BLaER1 treated with 17β-estradiol and CSF1 and Interleukin-3, amounts not matched to agents 10 nM and 100 nM (cell line): ENCODE data around the gene ADO.
"Not testable (repeated sequence)": the region's sequence is repeated elsewhere in the genome, so short reads cannot be mapped to it uniquely, and the experiment has no call there.

ENCODE experiments used
- H3K27ac ChIP-seq, 11 experiments: shearing (Covaris generic); formaldehyde crosslinking; 2 replicates each; pipeline ENCODE4 v1.8.1; 2022
- H3K27me3 ChIP-seq, 11 experiments: shearing (Covaris generic); formaldehyde crosslinking; 2 replicates each; pipeline ENCODE4 v1.8.1; 2022
- H3K36me3 ChIP-seq, 11 experiments: shearing (Covaris generic); formaldehyde crosslinking; 2 replicates each; pipeline ENCODE4 v1.8.1; 2022
- H3K4me1 ChIP-seq, 10 experiments: shearing (Covaris generic); formaldehyde crosslinking; 2 replicates each; pipeline ENCODE4 v1.8.1; 2022
- H3K4me2 ChIP-seq, 11 experiments: shearing (Covaris generic); formaldehyde crosslinking; 2 replicates each; pipeline ENCODE4 v1.8.1; 2022
- H3K4me3 ChIP-seq, 10 experiments: shearing (Covaris generic); formaldehyde crosslinking; 2 replicates each; pipeline ENCODE4 v1.8.1; 2022
- H3K9ac ChIP-seq, 11 experiments: shearing (Covaris generic); formaldehyde crosslinking; 2 replicates each; pipeline ENCODE4 v1.8.1; 2022
- H3K9me3 ChIP-seq, 11 experiments: shearing (Covaris generic); formaldehyde crosslinking; replicated peaks in 1 of 11; 2 replicates each; pipeline ENCODE4 v1.8.1; 2022
- H4K20me1 ChIP-seq, 11 experiments: shearing (Covaris generic); formaldehyde crosslinking; 2 replicates each; pipeline ENCODE4 v1.8.1; 2022
- Cebpa-rat ChIP-seq, 11 experiments: shearing (Covaris generic); IDR thresholded peaks; 2 replicates each; pipeline ENCODE4 v1.8.1; 2022

ADO gene

GRCh38 chr10:62765726-62766125, 38.8 kb upstream of the ADO start:
- TF ChIP-seq Cebpa-rat (IDR thresholded peaks at IDR 0.05) = no peak
- Histone ChIP-seq H3K27ac (no peak overlapping the region), H4K20me1 (no peaks in the 10 kb centered on the region), H3K36me3 (no peaks in the 10 kb centered on the region), H3K4me2 (no peak overlapping the region), H3K27me3 (no peaks in the 10 kb centered on the region), H3K4me1 (peaks cover 0 to 35% (median 15%) of the 10 kb centered on the region in 10 experiments; a peak in 16 of 20 replicates), H3K9me3 (no peaks in the 10 kb centered on the region), H3K4me3 (no peak overlapping the region), H3K9ac (no peak overlapping the region)

GRCh38 chr10:62766386-62766785, 38.1 kb upstream of the ADO start:
- Histone ChIP-seq H3K27ac (no peak overlapping the region), H3K27me3 (no peaks in the 10 kb centered on the region), H4K20me1 (no peaks in the 10 kb centered on the region), H3K9ac (no peak overlapping the region), H3K9me3 (no peaks in the 10 kb centered on the region), H3K4me2 (no peak overlapping the region), H3K4me1 (peaks cover 0 to 29% (median 10%) of the 10 kb centered on the region in 10 experiments; a peak in 11 of 20 replicates), H3K36me3 (no peaks in the 10 kb centered on the region), H3K4me3 (no peak overlapping the region)
- TF ChIP-seq Cebpa-rat (IDR thresholded peaks at IDR 0.05) = 0 out of 22 replicates have a peak, but pooled peaks of 1 of the 11 experiments have one; percentile 7

DNA sequence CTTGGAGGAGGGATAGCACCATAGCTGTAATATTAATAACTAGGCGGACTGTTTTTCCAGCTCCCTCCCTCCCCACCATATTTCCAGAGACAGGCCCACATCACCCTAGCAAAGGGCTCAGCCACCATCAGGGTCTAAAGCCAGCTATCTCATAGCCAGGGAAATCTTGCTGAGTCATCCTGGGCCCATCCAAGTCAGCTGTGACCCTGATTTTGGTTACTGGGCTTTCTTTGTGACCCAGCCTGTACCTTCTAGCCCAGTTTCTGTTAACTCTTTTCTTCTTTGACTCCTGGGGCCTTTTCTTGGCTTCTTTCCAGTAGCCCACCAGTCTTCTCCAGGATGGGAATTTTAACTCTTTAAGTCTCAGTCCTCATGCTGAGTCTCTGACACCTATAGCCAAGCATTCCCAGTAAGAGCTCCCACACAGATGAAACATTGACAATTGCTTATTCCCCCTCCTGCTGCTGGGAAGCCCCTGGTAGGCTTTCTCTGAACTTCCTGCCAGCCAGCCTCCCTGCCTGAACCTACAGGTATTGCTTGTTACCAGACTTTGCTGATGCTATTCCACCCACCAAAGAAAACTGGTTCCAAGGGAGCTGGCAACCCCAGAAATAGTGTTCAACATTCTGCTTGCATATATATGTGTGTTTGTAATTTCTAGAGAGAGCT, 34.8 kb upstream of the ADO start:
- Histone ChIP-seq H3K27me3 (no peaks in the 10 kb centered on the region), H3K9me3 (peaks cover 0 to 2% (median 0%) of the 10 kb centered on the region in 11 experiments; a peak in 1 of 22 replicates), H3K4me3 (no peak overlapping the region), H3K4me2 (peak overlapping the region in 6 of 11 experiments; percentile 4 to 29 (median 10); a peak in 8 of 22 replicates), H3K4me1 (peaks cover 0 to 10% (median 6%) of the 10 kb centered on the region in 10 experiments; a peak in 9 of 20 replicates), H3K27ac (peak overlapping the region in 4 of 11 experiments; percentile 16 to 69 (median 44); a peak in 8 of 22 replicates), H3K9ac (no peak overlapping the region), H3K36me3 (no peaks in the 10 kb centered on the region), H4K20me1 (no peaks in the 10 kb centered on the region)
- no peak for TF ChIP-seq Cebpa-rat (IDR thresholded peaks at IDR 0.05)

- Histone ChIP-seq H3K36me3 (no peaks in the 10 kb centered on the region), H3K9ac (no peak overlapping the region), H4K20me1 (no peaks in the 10 kb centered on the region), H3K4me2 (no peak overlapping the region), H3K4me1 (peaks cover 6 to 22% (median 12%) of the 10 kb centered on the region in 10 experiments; a peak in 17 of 20 replicates), H3K27me3 (no peaks in the 10 kb centered on the region), H3K9me3 (peaks cover 0 to 7% (median 0%) of the 10 kb centered on the region in 11 experiments; a peak in 1 of 22 replicates), H3K27ac (no peak overlapping the region), H3K4me3 (no peak overlapping the region)
- no peak for TF ChIP-seq Cebpa-rat (IDR thresholded peaks at IDR 0.05)
These were observed 32.1 kb upstream of the ADO start for GRCh38 chr10:62772186-62772974.

DNA sequence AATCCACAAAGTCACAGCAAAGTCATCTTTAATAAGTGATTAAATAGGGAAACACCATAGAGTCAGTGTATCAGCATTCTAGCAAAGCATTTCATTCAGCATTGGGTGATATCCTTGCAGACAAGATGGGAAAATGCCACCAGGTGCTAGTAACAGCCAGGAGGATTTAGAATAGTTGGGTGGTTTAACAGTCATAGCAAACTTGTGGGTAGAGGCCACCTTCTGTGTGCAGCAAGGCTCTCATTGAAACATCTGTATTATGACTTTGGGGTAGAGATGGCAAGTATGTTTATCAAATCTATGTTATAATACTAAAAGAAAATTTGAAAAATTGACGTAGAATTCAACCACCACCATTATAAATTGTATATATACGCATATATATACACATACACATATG, 26.4 kb upstream of the ADO start:
- no peak overlapping the region for H3K9ac ChIP-seq
- H3K4me3 ChIP-seq = no peak overlapping the region
- no peaks in the 10 kb centered on the region for H3K36me3 ChIP-seq
- H3K27me3 ChIP-seq = no peaks in the 10 kb centered on the region
- H3K9me3 ChIP-seq = peaks cover 0 to 20% (median 12%) of the 10 kb centered on the region in 11 experiments; a peak in 11 of 22 replicates
- H3K4me1 ChIP-seq = peaks cover 13 to 41% (median 26%) of the 10 kb centered on the region in 10 experiments
- peak overlapping the region in 2 of 11 experiments; percentile 19 to 23; a peak in 5 of 22 replicates for H3K4me2 ChIP-seq
- TF ChIP-seq Cebpa-rat (IDR thresholded peaks at IDR 0.05) = no peak
- H3K27ac ChIP-seq = no peak overlapping the region
- no peaks in the 10 kb centered on the region for H4K20me1 ChIP-seq

DNA sequence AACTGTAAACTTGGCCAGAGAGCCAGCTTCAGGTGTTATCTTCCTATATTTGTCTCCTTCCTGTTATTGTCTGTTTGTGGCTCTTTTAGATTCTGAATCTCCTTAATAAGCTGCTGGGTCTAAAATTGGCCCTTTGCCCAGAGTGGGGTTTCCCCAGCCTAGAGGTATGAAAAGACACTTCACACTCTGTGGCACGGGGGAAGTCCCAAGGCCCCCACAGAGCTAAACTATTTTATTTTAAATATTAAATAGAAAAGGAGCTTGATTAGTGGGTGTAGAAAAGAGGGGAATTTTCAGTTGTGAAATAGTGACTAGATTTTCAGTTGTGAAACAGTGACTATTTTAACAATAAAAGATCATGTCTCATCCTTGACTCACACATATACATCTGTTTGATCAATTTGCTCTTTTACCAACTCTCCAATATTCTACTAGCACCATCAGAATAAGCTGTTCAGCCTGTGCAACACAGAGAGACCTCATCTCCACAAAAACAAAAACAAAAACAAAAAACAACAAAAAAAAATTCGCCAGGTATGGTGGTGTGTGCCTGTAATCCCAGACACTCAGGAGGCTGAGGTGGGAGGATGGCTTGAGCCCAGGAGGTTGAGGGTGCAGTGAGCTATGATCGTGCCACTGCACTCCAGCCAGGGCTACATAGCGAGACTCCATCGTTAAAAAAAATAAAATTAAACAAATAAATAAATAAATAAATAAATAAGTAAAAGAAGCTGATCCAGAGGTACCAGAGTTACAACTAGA, 24.9 kb upstream of the ADO start:
- Histone ChIP-seq H3K4me1 (peaks cover 13 to 41% (median 26%) of the 10 kb centered on the region in 10 experiments), H3K9ac (peak overlapping the region in 2 of 11 experiments; percentile 12 to 16; a peak in 2 of 22 replicates), H3K27me3 (no peaks in the 10 kb centered on the region), H4K20me1 (no peaks in the 10 kb centered on the region), H3K9me3 (peaks cover 6 to 28% (median 20%) of the 10 kb centered on the region in 11 experiments; a peak in 21 of 22 replicates), H3K27ac (peak overlapping the region in 8 of 11 experiments; percentile 1 to 74 (median 43); a peak in 14 of 22 replicates), H3K36me3 (no peaks in the 10 kb centered on the region), H3K4me3 (no peak overlapping the region), H3K4me2 (peak overlapping the region; percentile 32 to 80 (median 64); a peak in 21 of 22 replicates)
- no peak for TF ChIP-seq Cebpa-rat (IDR thresholded peaks at IDR 0.05)

DNA sequence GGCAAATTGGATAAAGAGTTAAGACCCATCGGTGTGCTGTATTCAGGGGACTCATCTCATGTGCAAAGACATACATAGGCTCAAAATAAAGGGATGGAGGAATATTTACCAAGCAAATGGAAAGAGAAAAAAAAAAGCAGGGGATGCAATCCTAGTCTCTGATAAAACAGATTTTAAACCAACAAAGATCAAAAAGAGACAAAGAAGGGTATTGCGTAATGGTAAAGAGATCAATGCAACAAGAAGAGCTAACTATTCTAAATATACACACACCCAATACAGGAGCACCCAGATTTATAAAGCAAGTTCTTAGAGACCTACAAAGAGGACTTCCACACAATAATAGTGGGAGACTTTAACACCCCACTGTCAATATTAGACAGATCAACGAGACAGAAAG, 20.0 kb upstream of the ADO start:
- H3K4me2 ChIP-seq, H3K36me3 ChIP-seq, H3K4me3 ChIP-seq, H4K20me1 ChIP-seq, H3K27ac ChIP-seq, H3K9ac ChIP-seq, H3K27me3 ChIP-seq: not testable (repeated sequence)
- TF ChIP-seq Cebpa-rat (IDR thresholded peaks at IDR 0.05) = peak in 3 of 11 experiments; percentile 42 to 69 (median 68); a peak in 6 of 22 replicates
- H3K9me3 ChIP-seq = peaks cover 32 to 51% (median 39%) of the 10 kb centered on the region in 11 experiments
- peaks cover 3 to 12% (median 5%) of the 10 kb centered on the region in 10 experiments; a peak in 19 of 20 replicates for H3K4me1 ChIP-seq

DNA sequence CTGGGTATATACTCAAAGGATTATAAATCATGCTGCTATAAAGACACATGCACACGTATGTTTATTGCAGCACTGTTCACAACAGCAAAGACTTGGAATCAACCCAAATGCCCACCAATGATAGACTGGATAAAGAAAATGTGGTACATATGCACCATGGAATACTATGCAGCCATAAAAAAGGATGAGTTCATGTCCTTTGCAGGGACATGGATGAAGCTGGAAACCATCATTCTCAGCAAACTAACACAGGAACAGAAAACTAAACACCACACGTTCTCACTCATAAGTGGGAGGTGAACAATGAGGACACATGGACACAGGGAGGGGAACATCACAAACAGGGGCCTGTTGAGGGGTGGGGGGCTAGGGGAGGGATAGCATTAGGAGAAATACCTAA, 16.2 kb upstream of the ADO start:
- not testable (repeated sequence) for H3K9ac ChIP-seq, H3K4me2 ChIP-seq, H3K4me1 ChIP-seq, H3K4me3 ChIP-seq, H4K20me1 ChIP-seq, H3K27ac ChIP-seq, H3K27me3 ChIP-seq, H3K36me3 ChIP-seq
- H3K9me3 ChIP-seq = peaks cover 19 to 35% (median 31%) of the 10 kb centered on the region in 11 experiments
